ENCODE measurements around the gene NTN1. TPM values are rescaled to one million over a fixed set of nuclear protein-coding genes. Genes with fewer than 3 reads are reported as not detected.
A peak's percentile ranks its signal among the peaks of the same experiment; 100 is the strongest.

NTN1 gene
- total RNA-seq, 1 experiment from 2014 or later = 1.2 TPM

DNA sequence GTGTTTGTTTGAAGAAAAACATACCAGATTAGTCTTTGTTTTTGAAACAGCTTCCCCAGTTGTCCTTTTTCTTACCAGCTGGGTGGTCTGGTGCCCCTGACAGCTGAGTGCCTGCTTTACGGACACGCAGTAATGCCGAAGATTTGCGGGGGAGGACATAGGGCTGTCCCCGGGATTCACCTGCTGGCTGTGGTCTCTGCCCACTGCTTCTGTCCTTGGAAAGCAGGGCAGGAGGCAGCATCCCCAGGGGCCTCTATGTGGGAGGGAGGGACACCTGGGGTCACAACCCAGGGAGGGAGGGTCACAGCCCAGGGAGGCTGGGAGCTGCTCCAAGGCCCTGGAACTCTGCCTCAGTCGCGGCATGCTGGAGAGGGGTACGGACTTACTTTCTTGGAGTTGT lies 221.7 kb downstream of the NTN1 start:
- Histone ChIP-seq H4K20me1 (ENCODE audit: control insufficient read depth, insufficient read depth, insufficient read length) (no peaks in the 10 kb centered on the region), H4K8ac (replicated peaks; ENCODE audit: insufficient read length, low read depth, low read length) (no peak overlapping the region), H3K79me1 (ENCODE audit: insufficient read depth, low read depth, low read length, poor library complexity, severe bottlenecking) (no peaks in the 10 kb centered on the region), H3K4me2 (ENCODE audit: insufficient read depth, insufficient read length, low read length) (no peak overlapping the region), H3K23ac (ENCODE audit: insufficient read length, low read depth, low read length) (no peak overlapping the region), H2BK5ac (ENCODE audit: insufficient read length, low read length) (no peak overlapping the region), H3K27ac (ENCODE audit: insufficient read length, low read depth, low read length) (no peak overlapping the region), H3T11ph (ENCODE audit: low read length) (no peak overlapping the region), H3K9me3 (ENCODE audit: control insufficient read depth, low read depth, low read length) (no peaks in the 10 kb centered on the region), H4K91ac (ENCODE audit: insufficient read length, low read depth, low read length) (no peak overlapping the region), H3K56ac (ENCODE audit: insufficient read length, low read depth, low read length) (no peak overlapping the region), H3K79me2 (ENCODE audit: insufficient read depth, low read length) (no peaks in the 10 kb centered on the region), H3K9ac (ENCODE audit: extremely low read depth, insufficient read length, low read length) (no peak overlapping the region), H2AK5ac (ENCODE audit: insufficient read length, low read length) (no peak overlapping the region), H3K4me1 (ENCODE audit: insufficient read depth, low read length) (0 out of 2 replicates have a peak, but pooled peaks cover 2% of the 10 kb centered on the region), H2BK20ac (ENCODE audit: low read depth, low read length, poor library complexity, severe bottlenecking) (no peak overlapping the region), H2BK15ac (ENCODE audit: low read depth, low read length) (no peak overlapping the region), H3K4ac (ENCODE audit: low read depth, low read length) (no peak overlapping the region), H3K23me2 (ENCODE audit: insufficient read length, low read depth, low read length, poor library complexity, severe bottlenecking) (peaks cover 8% of the 10 kb centered on the region), H4K5ac (ENCODE audit: insufficient read length, low read depth, low read length) (no peak overlapping the region), H2AFZ (ENCODE audit: low read length) (no peak overlapping the region), H2BK12ac (ENCODE audit: insufficient read length, low read depth, low read length) (no peak overlapping the region), H3K14ac (ENCODE audit: insufficient read depth, low read length) (no peak overlapping the region), H2BK120ac (ENCODE audit: low read depth, low read length, poor library complexity, severe bottlenecking) (no peak overlapping the region), H3K27me3 (ENCODE audit: insufficient read depth, low read length) (no peaks in the 10 kb centered on the region), H3K18ac (ENCODE audit: insufficient read length, low read depth, low read length) (no peak overlapping the region)
- no peak for DNase-seq
- peaks cover 0 to 2% (median 0%) of the 10 kb centered on the region in 3 experiments; a peak in 1 of 7 replicates for H3K36me3 Mint-ChIP-seq (ENCODE audit: insufficient read depth in 1 of 3, low read depth in 3 of 3)
- no CpG with 5 or more reads among the region's 8 CpGs for WGBS (ENCODE audit: extremely low coverage, insufficient read length, low lambda C conversion rate)
- TF ChIP-seq CTCF (conservative IDR thresholded peaks at IDR 0.05) = no peak
- H3K27ac Mint-ChIP-seq = peak overlapping the region in 1 of 3 experiments; percentile 80; a peak in 1 of 7 replicates
- H3K27me3 Mint-ChIP-seq (ENCODE audit: low read depth) = peaks cover 15% of the 10 kb centered on the region
- H3K9me3 Mint-ChIP-seq = no peaks in the 10 kb centered on the region
- H3K4me1 Mint-ChIP-seq = peaks cover 34 to 60% of the 10 kb centered on the region in 2 experiments
- H3K4me3 Mint-ChIP-seq = no peak overlapping the region
